B cell (primary cell): ENCODE measurements around the gene KCNK2.

Source experiments
- CTCF ChIP-seq: fragments of 200-600 bp; IDR thresholded peaks from one replicate; pipeline ENCODE4 v1.8.0; 2022; ENCODE audit warnings: antibody characterized with exemption, mild to moderate bottlenecking
- EZH2 ChIP-seq: IDR thresholded peaks from 2 replicates; pipeline ENCODE4 v1.6.1; 2012; ENCODE audit warnings: borderline replicate concordance, low read depth, mild to moderate bottlenecking, moderate library complexity, low read length; ENCODE audit not compliant: insufficient read depth, poor library complexity, severe bottlenecking

- no peak for TF ChIP-seq CTCF
- TF ChIP-seq EZH2 = no peak
These were observed 115.5 kb downstream of the KCNK2 start for GRCh38 chr1:215198021-215198420.
